Stomach (tissue), 4 donors: ENCODE measurements around the gene ESRRG.

Experiments used
- CTCF ChIP-seq, 7 experiments: fragments of 450-650 bp in 4 of 7; fragments of 200-600 bp in 3 of 7; sonication (generic) in 3 of 7; IDR thresholded peaks; one replicate each; pipeline ENCODE4 v1.5.1; 2016 to 2019; ENCODE audit warnings: antibody characterized with exemption in 7 of 7, control low read depth in 2 of 7, mild to moderate bottlenecking in 1 of 7
- POLR2A ChIP-seq, 4 donors: fragments of 450-650 bp; IDR thresholded peaks; one replicate each; pipeline ENCODE4 v1.6.1; 2016; ENCODE audit warnings: antibody characterized with exemption in 4 of 4, control low read depth in 2 of 4, mild to moderate bottlenecking in 1 of 4, moderate library complexity in 1 of 4
- POLR2AphosphoS5 ChIP-seq, 3 donors: sonication (generic); formaldehyde crosslinking; IDR thresholded peaks; one replicate each; pipeline ENCODE4 v1.6.1; 2016; ENCODE audit warnings: antibody characterized with exemption in 3 of 3

GRCh38 chr1:216750961-216751360, 27.7 kb upstream of the ESRRG start:
- no peak for TF ChIP-seq CTCF (IDR thresholded peaks at IDR 0.05)
- no peak for TF ChIP-seq POLR2A (IDR thresholded peaks at IDR 0.05)
- TF ChIP-seq POLR2AphosphoS5 (IDR thresholded peaks at IDR 0.05), result no peak
